ENCODE measurements around the gene KIF26A. TPM values are rescaled to one million over a fixed set of nuclear protein-coding genes. Genes with fewer than 3 reads are reported as not detected.

The KIF26A gene
- total RNA-seq, 1 donor from 2014 or later: 5.9 TPM

DNA sequence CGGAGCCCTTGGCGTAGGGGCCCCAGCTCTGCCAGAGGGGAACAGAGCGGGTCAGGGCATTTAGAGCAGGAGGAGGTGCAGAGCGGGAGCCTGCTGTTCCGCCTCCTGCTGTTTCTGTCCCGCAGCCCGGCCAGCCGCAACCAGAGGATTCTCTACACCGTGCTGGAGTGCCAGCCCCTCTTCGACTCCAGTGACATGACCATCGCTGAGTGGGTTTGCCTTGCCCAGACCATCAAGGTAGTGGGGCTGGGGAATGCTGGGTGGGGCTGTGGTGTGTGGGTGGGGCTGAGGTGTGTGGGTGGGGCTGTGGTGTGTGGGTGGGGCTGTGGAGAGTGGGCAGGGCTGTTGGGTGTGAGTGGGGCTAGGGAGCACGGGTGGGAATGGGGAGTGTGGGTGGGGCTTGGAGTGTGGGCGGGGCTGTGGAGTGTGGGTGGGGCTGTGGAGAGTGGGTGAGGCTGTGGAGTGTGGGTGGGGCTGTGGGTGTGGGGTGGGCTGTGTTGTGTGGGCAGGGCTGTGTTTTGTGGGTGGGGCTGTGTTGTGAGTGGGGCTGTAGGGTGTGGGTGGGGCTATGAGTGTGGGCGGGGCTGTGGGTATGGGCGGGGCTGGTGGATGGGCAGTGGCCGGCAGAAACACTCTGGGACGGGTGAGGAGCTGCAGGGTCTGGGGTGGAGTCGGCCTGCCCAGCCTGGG lies 44.9 kb upstream of the KIF26A start:
- Histone ChIP-seq H3K4me3 (no peak overlapping the region), H3K27me3 (peaks cover 9% of the 10 kb centered on the region), H3K27ac (no peak overlapping the region), H3K36me3 (no peaks in the 10 kb centered on the region), H3K9me3 (no peaks in the 10 kb centered on the region), H3K4me1 (peaks cover 9% of the 10 kb centered on the region)
- peak; percentile 64 for ATAC-seq
- DNase-seq: peak; percentile 68
- intact Hi-C loops (cut with DNase I): no loop called here
- TF ChIP-seq, protein P1, sequence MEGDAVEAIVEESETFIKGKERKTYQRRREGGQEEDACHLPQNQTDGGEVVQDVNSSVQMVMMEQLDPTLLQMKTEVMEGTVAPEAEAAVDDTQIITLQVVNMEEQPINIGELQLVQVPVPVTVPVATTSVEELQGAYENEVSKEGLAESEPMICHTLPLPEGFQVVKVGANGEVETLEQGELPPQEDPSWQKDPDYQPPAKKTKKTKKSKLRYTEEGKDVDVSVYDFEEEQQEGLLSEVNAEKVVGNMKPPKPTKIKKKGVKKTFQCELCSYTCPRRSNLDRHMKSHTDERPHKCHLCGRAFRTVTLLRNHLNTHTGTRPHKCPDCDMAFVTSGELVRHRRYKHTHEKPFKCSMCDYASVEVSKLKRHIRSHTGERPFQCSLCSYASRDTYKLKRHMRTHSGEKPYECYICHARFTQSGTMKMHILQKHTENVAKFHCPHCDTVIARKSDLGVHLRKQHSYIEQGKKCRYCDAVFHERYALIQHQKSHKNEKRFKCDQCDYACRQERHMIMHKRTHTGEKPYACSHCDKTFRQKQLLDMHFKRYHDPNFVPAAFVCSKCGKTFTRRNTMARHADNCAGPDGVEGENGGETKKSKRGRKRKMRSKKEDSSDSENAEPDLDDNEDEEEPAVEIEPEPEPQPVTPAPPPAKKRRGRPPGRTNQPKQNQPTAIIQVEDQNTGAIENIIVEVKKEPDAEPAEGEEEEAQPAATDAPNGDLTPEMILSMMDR (IDR thresholded peaks at IDR 0.05): no peak

GRCh38 chr14:104094056-104094708 lies 44.2 kb upstream of the KIF26A start:
- Histone ChIP-seq H3K4me3 (no peak overlapping the region), H3K9me3 (no peaks in the 10 kb centered on the region), H3K4me1 (peaks cover 9% of the 10 kb centered on the region), H3K36me3 (no peaks in the 10 kb centered on the region), H3K27ac (no peak overlapping the region), H3K27me3 (peaks cover 9% of the 10 kb centered on the region)
- TF ChIP-seq, protein P1 (IDR thresholded peaks at IDR 0.05): no peak
- DNase-seq (peak; percentile 54), ATAC-seq (no peak)
- intact Hi-C loops (cut with DNase I): no loop called here

DNA sequence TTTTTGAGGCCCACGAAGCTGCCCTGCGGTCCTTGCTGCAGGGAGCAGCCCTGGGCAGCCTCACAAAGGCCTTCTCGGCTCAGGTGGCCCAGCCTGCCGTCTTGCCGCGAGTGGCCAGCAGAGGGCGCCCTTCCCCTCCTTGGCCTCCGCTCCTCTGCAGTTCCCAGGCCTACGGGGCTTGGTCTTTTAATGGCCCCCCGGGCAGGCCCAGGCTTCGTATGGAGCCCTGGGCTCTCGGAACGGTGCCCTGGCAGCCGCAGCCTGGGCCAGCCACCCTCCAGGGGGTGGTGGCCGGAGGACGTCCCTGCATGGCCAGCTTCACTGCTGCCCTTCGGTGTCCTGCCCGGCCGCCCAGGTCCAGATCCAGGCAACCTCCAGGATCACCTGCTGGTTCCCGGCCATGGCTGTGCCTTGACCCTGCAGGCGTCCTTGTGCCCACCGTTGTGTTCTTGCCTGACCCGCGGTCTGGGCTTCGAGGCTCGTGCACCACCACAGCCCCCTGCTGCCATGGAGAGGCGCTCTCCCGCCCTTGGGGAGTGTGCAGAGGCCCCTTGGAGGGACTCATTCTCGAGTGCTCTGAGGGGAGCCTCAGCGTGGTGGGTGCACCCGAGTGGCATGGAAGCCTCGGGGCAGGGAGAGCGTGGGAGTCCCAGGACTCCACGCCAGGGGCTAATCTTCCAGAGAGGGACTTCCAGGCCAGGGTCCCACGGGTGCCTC lies 43.5 kb upstream of the KIF26A start:
- peaks cover 9% of the 10 kb centered on the region for H3K4me1 ChIP-seq
- no peaks in the 10 kb centered on the region for H3K36me3 ChIP-seq
- no peak overlapping the region for H3K4me3 ChIP-seq
- intact Hi-C loops (cut with DNase I): no loop called here
- no peak overlapping the region for H3K27ac ChIP-seq
- TF ChIP-seq, protein P1 (IDR thresholded peaks at IDR 0.05): peak; percentile 95
- no peaks in the 10 kb centered on the region for H3K9me3 ChIP-seq
- peaks cover 9% of the 10 kb centered on the region for H3K27me3 ChIP-seq
- peak; percentile 78 for ATAC-seq
- DNase-seq: peak; percentile 88

GRCh38 chr14:104095426-104096310 lies 42.7 kb upstream of the KIF26A start:
- H3K4me3 ChIP-seq: no peak overlapping the region
- ATAC-seq: no peak
- intact Hi-C loops (cut with DNase I): no loop called here
- DNase-seq: peak; percentile 60
- H3K4me1 ChIP-seq: peaks cover 9% of the 10 kb centered on the region
- TF ChIP-seq, protein P1 (IDR thresholded peaks at IDR 0.05): no peak
- H3K27ac ChIP-seq: no peak overlapping the region
- peaks cover 9% of the 10 kb centered on the region for H3K27me3 ChIP-seq
- no peaks in the 10 kb centered on the region for H3K9me3 ChIP-seq
- no peaks in the 10 kb centered on the region for H3K36me3 ChIP-seq

DNA sequence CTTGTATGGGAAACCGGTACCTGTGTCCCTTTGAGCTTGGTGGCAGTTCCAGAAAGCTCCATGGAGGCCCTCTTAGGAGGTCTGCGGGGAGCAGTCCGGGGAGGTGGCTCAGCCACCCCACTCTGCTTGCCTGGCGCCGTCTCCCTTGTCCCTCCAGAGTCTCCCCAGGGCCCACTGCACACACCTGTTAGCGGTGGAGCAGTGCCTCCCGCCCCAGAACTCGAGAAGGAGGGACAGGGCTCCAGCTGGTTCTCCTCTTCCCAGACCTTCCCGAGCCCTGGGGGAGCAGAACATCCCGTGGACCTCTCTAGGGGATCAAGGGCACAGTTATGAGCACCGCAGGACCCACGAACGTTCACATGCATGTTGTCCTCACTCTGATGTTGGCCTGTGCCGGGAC lies 42.1 kb upstream of the KIF26A start:
- H3K9me3 ChIP-seq: no peaks in the 10 kb centered on the region
- peaks cover 9% of the 10 kb centered on the region for H3K4me1 ChIP-seq
- H3K36me3 ChIP-seq: no peaks in the 10 kb centered on the region
- H3K27ac ChIP-seq: no peak overlapping the region
- DNase-seq (peak; percentile 53), ATAC-seq (no peak)
- TF ChIP-seq, protein P1 (IDR thresholded peaks at IDR 0.05): no peak
- H3K27me3 ChIP-seq: peaks cover 9% of the 10 kb centered on the region
- H3K4me3 ChIP-seq: no peak overlapping the region
- intact Hi-C loops (cut with DNase I): no loop called here
